Hindlimb muscle (tissue), 1 donor: ENCODE results near the gene TNFRSF18. TPM values are rescaled to one million over a fixed set of nuclear protein-coding genes. Genes with fewer than 3 reads are reported as not detected.
"Not testable (repeated sequence)": the region's sequence is repeated elsewhere in the genome, so short reads cannot be mapped to it uniquely, and the experiment has no call there.

Experiments
- DNase-seq: peaks from one replicate; pipeline ENCODE4 v3.0.0-alpha.2; 2013
- polyA plus RNA-seq: library from polyadenylated mRNA; unstranded; fragments of 120-200 nt; gene quantifications from one replicate; pipeline ENCODE4 v1.2.1, GENCODE V29; 2013; ENCODE audit not compliant: insufficient read length

TNFRSF18 gene
- polyA plus RNA-seq, 1 donor = 4.1 TPM

- DNase-seq = no peak
Observed at GRCh38 chr1:1197188-1197500, 9.2 kb downstream of the TNFRSF18 start.

DNA sequence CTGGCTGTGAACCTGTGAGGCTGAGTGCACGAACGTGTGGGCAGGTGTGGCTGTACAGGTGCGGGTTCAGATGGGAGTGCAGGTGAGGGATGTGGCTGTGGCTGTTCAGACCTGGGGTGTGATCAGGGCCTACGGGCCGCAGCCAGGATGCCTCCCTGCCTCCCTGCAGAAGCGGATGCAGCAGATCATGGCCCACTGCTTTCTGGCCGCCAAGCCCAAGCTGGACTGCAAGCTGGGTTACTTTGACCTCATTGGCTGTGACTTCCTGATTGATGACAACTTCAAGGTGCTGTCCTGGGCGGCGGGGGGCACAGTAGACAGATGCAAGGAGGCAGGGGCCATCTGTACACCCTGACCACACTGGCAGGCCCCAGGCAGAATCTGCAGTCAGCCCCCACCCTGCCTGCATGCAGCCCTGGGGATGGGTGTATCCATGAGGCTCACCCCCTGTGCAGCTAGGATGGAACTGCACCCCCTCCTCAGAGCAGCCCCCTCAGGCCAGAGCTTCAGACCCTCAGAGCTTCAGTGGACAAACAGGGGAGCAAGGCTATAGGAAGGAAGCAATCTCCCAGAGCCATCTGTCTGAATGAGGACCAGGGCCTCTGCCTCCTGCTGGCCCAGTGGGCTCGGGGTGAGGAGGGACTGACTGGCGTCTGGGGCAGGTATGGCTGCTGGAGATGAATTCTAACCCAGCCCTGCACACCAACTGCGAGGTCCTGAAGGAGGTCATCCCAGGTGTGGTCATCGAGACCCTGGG, 9.8 kb downstream of the TNFRSF18 start:
- DNase-seq = no peak

GRCh38 chr1:1195726-1196125, 10.7 kb downstream of the TNFRSF18 start:
- DNase-seq = not testable (repeated sequence)

DNA sequence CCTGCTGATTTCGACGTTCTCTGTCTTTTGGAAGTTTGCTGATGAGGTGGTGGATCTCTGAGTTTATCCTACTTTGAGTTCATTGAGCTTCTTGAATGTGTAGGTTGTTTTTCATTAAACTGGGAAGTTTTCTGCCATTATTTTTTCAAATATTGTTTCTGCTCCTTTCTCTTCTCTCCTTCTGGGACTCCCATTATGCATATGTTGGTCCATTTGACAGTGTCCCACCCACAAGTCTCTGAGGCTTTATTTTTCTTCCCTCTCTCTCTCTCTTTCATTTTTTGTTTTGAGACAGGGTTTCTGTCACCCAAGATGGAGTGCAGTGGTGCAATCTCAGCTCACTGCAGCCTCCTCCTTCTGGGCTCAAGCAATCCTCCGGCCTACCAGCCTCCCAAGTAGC, 11.7 kb downstream of the TNFRSF18 start:
- DNase-seq = no peak

DNA sequence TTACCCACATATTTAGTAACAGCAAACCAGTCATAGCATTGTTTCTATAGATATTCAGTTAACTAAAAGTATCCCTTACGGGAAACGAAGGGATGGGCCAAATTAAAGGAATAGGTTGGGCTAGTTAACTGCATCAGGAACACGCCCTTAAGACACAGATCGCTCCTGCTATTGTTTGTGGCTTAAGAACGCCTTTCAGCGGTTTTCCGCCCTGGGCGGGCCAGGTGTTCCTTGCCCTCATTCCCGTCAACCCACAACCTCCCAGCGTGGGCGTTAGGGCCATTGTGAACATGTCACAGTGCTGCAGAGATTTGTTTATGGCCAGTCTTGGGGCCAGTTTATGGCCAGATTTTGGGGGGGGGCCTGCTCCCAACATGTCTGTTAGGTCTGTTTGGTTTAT, 14.7 kb downstream of the TNFRSF18 start:
- no peak for DNase-seq

GRCh38 chr1:1189111-1189510, 17.3 kb downstream of the TNFRSF18 start:
- DNase-seq = no peak

- no peak for DNase-seq
Observed at GRCh38 chr1:1187938-1188337, 18.5 kb downstream of the TNFRSF18 start.

GRCh38 chr1:1185101-1185765, 21.2 kb downstream of the TNFRSF18 start:
- no peak for DNase-seq

DNA sequence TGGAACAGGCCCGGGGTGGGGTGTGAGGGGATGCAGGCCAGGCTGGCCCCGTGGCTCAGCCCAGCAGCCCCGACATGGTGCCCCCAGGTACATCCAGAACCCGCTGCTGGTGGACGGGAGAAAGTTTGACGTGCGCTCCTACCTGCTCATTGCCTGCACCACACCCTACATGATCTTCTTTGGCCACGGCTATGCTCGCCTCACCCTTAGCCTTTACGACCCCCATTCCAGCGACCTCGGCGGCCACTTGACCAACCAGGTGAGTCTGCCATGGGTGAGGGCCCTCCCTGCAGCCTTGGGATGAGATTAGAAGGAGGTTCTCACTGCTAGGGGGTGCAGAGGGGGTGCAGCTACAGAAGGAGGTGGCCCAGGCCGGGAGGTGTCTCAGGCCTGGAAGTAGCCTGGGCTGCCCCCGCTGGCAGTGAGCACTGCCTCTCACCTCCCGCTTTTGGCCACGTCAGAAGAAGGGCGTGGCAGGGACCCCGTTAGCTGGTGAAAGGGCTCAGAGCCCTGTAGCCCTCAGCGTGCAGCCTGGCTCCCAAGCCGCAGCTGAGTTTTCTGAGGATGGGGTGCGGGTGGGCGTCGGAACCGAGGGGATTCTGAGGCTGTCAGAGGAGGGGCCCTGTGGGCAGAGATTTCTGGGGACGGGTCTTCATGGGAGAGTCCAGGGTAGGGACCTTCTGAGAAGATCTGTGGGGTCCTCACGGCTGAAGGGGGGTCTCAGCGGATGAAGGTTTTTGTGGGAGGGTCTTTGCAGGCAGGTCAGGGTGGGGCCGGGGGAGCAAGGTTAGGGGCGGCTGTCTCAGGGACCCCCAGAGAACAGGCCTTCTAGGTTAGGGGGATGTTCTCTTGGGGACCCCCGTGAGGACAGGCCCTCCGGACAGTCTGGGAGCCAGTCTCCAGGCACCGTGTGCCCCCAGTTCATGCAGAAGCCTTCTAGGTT, 22.3 kb downstream of the TNFRSF18 start:
- DNase-seq = no peak

GRCh38 chr1:1183221-1183747, 23.1 kb downstream of the TNFRSF18 start:
- peak; percentile 42 for DNase-seq

DNA sequence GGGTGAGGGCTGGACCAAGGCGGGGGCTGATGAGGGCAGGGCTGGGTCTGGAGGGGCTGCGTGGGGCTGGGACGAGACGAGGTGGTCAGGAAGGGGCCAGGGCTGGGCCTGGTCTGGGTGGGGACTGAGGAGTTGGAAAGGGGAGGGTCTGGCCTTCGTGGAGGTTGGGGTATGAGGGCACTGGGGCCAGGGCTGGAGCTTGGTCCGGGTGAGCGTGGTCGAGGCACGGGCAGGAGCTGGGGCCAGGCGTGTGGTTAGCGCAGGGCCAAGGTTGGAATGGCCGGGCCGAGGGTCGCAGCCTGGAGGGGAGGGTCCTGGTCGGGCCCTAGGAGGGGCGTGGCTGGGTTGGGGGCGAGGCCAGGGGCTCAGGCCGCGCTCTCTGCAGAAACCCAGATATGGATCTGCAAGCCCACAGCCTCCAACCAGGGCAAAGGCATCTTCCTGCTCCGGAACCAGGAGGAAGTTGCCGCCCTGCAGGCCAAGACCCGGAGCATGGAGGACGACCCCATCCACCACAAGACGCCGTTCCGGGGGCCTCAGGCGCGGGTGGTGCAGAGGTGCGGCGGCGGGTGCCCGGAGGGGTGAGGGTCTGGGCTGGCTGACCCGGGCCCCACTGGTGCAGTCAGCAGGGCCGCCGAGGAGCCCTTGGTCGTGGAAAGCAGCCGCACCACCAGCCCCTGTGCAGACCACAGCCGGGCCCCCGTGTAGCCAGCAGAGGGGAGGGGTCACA, 23.7 kb downstream of the TNFRSF18 start:
- no peak for DNase-seq

- DNase-seq = no peak
Observed at GRCh38 chr1:1181938-1182410, 24.4 kb downstream of the TNFRSF18 start.

- DNase-seq = no peak
Observed at GRCh38 chr1:1181129-1181937, 25.1 kb downstream of the TNFRSF18 start.

- no peak for DNase-seq
Observed at GRCh38 chr1:1179983-1180861, 26.2 kb downstream of the TNFRSF18 start.

DNA sequence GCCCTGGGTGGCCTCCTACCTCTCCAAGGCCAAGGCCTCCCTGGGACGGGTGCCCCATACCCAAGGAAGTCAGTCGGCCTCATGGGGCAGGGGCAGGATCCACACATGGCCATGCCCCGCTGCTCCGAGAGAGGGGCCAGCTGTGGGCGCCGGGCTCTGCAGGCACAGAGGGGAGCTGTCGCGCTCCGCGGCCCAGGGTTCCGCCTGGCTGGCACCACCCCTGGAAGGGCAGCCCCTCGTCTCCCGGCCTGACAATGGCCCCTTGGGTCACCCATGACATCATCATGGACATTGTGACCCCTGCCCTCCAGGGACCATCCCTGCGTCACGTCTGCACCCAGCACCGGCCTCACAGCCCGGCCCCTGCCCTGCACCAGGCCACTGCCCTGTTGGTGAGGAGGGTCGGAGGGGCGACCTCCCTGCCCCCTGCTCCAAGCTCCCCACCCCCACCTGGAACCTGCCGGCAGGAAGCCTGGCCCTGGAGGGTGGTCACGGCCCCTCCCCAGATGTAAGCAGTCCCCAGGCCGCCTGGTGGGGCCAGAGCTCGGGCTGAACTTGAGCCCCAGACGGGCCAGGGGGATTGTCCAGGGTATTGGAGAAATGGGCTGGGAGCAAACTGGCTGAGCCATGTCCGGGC, 26.9 kb downstream of the TNFRSF18 start:
- no peak for DNase-seq

- no peak for DNase-seq
Observed at GRCh38 chr1:1178794-1179331, 27.5 kb downstream of the TNFRSF18 start.

DNA sequence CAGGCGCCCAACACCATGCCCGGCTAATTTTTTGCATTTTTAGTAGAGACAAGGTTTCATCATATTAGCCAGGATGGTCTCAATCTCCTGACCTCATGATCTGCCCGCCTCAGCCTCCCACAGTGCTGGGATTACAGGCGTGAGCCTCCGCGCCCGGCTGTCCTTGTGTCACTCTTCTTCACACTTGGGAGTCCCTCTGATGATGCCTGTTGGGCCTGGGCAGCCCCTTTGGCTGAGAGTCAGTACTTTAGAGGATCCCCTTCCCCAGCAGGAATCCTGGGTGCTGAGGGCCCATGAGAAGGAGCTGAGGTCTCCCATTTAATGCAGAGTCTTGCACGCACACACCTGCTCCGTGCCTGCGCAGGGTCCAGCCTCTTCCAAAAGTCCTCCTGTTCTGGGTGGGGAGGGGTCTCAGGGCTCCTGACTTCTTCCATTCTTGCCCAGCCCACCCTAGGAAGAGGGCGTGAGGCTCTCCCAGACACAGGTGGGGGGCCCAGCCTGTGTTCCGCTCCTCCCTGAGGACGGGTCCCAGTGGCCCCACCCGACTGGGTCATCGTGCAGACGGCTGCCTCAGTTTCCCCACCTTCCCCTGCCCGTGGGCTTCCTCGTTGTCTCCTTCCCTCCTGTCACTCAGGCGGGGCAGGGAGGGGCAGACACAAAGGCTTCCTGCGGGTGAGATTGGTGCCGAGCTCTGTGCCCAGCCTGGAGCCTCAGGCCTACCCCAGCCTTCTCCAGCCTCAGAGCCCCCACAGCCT, 28.8 kb downstream of the TNFRSF18 start:
- no peak for DNase-seq

DNA sequence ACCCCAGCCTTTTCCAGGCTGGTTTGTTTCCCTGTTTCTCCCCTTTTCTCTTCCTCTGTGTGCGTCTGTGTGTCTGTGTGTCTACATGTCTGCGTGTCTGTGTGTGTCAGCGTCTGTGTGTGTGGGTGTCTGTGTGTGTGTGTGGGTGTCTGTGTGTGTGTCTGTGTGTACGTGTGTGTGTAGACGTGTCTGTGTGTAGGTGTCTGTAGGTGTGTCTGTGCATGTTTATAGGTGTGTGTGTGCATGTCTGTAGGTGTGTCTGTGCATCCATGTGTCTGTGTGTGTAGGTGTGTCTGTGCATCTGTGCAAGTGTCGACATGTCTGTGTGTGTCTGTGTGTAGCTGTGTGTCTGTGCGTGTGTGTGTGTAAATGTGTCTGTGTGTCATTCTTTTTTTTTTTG, 29.5 kb downstream of the TNFRSF18 start:
- DNase-seq = no peak
